ENCODE results near the gene DUSP1. TPM values are rescaled to one million over a fixed set of nuclear protein-coding genes. Genes with fewer than 3 reads are reported as not detected.

DUSP1 gene
- total and polyA plus RNA-seq, 9 of the 15 experiments (the other 6 are each of a cell fraction or from before 2014, with no cell fraction given): 2.1 to 14.2 (median 8.5) TPM

GRCh38 chr5:172806897-172807672, 36.1 kb upstream of the DUSP1 start (continued):
- TF ChIP-seq RBBP5 (IDR thresholded peaks at IDR 0.05; ENCODE audit: borderline replicate concordance, insufficient read depth, low read length, poor library complexity, severe bottlenecking): no peak
- no peak for TF ChIP-seq GTF2B (IDR thresholded peaks at IDR 0.05; ENCODE audit: extremely low read depth, insufficient read length)
- peak; percentile 30 for TF ChIP-seq PHF20 (IDR thresholded peaks at IDR 0.05; ENCODE audit: partially characterized antibody)
- no peak for TF ChIP-seq ZBTB43 (CRISPR knock-in tag; IDR thresholded peaks at IDR 0.05)
- TF ChIP-seq CBFA2T3 (IDR thresholded peaks at IDR 0.05): peak; percentile 20; the same call in 1 of the 2 replicates
- TF ChIP-seq ZNF280B (CRISPR knock-in tag; IDR thresholded peaks at IDR 0.05): no peak
- no peak for TF ChIP-seq ZNF224 (CRISPR knock-in tag; IDR thresholded peaks at IDR 0.05)
- TF ChIP-seq GABPB2 (CRISPR knock-in tag; conservative IDR thresholded peaks at IDR 0.05): no peak
- peak; percentile 53; the same call in 1 of the 2 replicates for TF ChIP-seq EP400 (IDR thresholded peaks at IDR 0.05)
- no peak for TF ChIP-seq MTF1 (CRISPR knock-in tag; IDR thresholded peaks at IDR 0.05; ENCODE audit: borderline replicate concordance)
- no peak for TF ChIP-seq TEAD1 (CRISPR knock-in tag; IDR thresholded peaks at IDR 0.05)
- no peak for TF ChIP-seq NFATC3 (IDR thresholded peaks at IDR 0.05)
- TF ChIP-seq NFE2 (IDR thresholded peaks at IDR 0.05; ENCODE audit: low read depth): peak; percentile 79
- TF ChIP-seq MCM2 (IDR thresholded peaks at IDR 0.05; ENCODE audit: low read depth): no peak
- no peak for TF ChIP-seq ZNF57 (CRISPR knock-in tag; IDR thresholded peaks at IDR 0.05)
- TF ChIP-seq CEBPB (tag; IDR thresholded peaks at IDR 0.05): no peak
- TF ChIP-seq TRIM24 (IDR thresholded peaks at IDR 0.05): no peak
